ENCODE measurements around the gene RND2.

RND2 gene

DNA sequence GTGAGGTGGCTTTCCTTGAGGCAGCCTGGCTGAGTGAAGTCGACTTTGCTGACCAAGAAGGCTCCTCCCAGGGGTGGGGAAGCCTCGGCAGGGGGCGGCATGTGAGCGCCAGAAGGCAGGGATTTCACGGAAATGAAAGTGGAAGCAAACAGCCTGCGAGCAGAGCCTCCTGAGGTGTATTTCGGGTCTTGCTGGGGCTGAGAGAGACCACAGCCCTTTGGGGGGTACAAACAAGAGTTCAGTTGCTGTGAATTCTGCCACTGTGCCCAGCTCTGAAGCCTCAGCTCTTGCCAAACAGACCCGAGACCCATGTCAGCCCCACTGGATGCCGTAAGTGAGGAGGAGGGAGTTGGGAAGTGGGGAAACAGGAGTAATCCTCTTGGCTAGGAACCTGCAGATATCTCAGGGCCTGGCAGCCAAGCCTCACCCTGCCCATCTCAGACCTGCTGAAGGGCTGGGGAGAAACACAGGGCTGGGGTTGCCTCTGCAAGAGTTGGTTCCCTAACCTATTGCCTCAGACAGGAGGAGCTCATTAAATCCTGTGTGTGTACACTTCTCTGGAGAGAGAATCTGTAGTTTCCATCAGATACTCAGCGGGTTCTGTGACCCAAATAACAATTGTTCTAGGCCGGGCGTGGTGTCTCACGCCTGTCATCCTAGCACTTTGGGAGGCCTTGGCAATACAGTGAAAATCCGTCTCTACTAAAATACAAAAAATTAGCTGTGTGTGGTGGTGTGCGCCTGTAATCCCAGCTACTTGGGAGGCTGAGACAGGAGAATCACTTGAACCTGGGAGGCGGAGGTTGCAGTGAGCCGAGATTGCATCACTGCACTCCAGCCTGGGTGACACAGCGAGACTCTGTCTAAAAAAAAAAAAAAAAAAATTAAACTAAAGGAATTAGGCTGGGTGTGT, 18.1 kb upstream of the RND2 start, which contains the start of gene IFI35:
TSS of gene IFI35 (plus strand) at position 146 of the 913 bp plus-strand sequence. CDS start at position 310, 164 bp downstream.
- peak; percentile 83 for DNase-seq

DNA sequence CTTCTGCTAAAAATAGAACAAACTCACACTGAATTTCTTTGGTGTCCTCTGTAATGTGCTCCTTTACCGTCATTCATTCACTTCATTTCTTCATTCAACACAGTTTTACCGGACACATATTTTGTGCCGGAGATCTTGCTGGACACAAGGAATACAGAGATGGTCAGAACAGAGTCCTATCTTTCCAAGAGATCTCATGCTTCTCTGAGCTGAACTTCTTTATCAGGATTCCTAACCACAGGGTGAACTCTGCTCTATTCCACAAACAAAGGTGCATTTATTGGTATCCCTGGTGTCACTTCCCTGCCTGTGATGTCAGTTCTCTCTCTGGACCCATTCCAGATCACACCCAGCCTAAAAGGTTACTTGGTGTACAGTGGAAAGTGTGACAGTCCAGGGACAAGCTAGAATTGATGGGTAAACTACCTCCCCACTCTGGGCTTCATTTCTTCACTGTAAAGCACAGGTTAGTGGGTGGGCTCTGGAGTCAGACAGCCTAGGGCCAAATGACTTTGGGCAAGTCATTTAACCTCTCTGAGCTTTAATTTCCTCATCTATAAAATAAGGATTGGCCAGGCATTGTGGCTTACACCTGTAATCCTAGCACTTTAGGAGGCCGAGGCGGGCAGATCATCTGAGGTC, 14.2 kb upstream of the RND2 start:
- DNase-seq = no peak

- DNase-seq = no peak
Observed at GRCh38 chr17:43011728-43012472, 13.1 kb upstream of the RND2 start.

DNA sequence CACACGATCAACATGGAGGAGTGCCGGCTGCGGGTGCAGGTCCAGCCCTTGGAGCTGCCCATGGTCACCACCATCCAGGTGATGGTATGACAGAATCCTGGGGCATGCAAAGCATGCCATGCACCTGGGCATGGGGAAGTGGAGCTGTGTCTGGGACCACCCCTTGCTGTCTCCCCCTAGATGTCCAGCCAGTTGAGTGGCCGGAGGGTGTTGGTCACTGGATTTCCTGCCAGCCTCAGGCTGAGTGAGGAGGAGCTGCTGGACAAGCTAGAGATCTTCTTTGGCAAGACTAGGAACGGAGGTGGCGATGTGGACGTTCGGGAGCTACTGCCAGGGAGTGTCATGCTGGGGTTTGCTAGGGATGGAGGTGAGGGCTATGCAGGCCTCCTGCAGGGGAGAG, 11.7 kb upstream of the RND2 start:
- no peak for DNase-seq

DNA sequence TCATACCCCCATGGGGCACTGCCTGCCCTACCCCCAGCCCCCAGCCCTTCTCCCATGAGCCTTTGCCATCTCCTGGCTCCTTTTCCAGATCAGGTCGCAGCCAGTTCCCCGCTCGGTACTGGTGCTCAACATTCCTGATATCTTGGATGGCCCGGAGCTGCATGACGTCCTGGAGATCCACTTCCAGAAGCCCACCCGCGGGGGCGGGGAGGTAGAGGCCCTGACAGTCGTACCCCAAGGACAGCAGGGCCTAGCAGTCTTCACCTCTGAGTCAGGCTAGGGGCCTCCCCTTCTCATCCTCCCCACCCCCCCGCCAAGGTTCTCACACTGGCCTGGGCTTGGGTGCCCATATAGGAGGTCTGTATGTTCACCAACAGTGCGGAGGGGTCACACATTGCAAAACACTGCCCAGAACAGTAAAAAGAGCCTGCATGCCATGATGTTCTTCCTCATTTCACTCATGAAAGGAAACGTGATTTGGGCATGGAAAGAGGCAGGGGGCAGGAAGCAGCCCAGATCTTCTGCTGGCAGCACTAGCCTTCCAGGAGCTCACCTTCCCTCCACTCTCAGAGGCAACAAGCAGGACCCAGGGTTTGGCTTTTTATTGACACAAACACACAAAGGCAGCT, 10.9 kb upstream of the RND2 start:
- DNase-seq = no peak

DNA sequence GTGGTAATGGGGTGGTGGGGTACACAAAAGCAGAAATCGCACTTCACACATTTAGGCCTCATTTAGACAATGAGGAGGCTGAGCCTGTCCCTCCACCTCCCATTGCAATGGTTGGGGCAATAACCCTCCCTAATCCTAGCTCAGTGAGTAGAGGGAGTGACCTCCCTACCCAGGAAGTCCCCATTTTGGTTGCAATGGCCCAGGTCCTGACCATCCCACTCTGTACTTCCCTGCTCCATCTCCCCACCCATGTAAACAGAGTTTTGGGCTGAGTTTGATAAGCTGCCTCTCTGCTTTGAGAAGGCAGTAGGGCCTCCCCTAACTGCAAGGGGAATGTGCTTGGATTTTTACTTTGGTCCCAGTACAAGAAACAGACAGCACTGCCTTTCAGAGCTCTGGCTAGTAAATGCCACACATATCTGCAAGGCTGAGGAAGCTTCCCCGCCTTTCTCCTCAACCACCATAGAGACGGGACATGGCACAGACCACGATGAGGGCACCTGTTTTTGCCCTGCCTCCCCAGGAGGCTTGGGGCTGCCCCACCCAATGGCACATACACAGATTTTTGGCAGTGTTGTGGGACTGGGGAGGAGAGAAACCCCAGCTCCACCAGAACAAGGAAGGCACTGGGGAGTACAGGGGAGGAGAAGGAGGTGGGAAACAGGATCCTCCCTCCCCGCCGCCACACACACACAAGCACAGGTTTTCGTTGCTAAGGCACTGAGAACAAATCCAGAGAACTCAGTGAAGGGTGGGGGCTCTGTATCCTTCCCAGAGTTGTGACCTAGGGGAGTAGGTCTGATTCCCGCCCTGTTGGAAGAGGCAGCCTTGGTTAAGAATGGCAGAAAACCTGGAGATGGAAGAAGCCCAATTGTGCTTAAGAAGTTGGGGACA, 10.1 kb upstream of the RND2 start:
- no peak for DNase-seq

- DNase-seq = no peak
Observed at GRCh38 chr17:43015579-43015978, 9.5 kb upstream of the RND2 start.

DNA sequence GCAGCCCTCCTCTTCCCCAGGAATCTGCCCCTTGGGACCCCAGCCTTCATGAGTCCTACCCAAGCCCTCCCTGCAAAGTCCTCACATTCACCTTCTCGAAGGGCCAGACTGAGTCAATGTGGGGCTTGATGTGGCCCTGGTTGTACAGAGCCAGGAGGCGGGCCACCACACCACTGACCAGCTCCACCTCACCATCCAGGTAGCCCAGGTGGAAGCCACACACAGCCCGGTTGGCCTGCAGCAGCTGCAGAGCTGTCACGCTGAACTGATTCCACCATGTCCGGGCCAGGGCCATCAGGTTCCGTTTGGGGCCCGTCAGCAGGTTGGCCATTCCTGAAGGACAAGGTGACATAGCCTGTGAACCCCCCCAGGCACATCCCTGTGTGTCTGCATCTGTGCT, 8.8 kb upstream of the RND2 start:
- no peak for DNase-seq

- peak; percentile 10 for DNase-seq
Observed at GRCh38 chr17:43018008-43018853, 6.8 kb upstream of the RND2 start.

- no peak for DNase-seq
Observed at GRCh38 chr17:43018932-43019331, 6.1 kb upstream of the RND2 start.

DNA sequence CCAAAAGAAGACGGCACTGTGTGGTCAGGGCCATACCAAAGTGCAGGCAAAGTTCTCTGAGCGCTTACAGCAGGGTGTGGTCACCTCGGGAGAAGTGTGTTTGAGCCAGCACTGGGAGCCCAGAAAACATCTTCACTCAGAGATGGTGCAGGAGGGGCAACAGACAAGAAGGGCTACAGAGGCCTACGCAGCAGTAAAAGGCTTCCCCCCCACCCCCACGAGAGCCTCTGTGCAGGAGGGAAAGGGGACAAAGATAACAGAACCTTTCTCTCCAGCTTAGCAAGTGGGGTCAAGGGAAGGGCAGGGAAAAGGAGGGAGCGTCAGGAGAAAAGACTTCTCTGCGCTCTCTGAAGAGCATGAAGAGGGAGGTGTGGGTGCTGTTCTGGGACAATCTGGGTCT, 5.6 kb upstream of the RND2 start:
- no peak for DNase-seq

DNA sequence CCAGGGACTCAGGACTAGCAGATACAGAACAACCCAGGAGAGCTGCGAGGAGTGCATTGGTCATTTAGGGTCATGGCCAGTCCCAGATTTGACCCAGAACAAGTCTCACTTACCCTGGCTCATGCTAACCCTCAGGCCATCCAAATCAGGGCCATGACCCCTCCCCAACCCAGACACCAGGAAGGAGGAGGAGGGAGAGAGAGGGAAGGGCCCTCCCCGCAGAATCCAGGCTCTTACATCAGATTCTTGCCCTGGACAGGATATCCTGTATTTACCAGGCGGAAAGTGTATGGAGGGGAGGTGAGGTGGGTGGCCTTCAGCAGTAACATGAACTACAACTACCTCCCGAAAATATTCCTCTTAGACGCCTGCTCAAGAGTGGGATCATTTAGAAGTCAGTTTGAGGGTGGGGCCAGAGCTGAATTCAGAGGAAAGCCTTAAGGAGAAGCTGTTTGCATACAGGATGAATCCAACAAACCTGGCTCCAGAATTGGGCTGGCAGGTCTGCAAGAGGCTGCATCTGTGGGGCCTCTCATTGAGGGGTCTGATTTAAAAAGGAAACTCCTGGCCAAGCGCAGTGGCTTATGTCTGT, 4.9 kb upstream of the RND2 start:
- DNase-seq = no peak

- peak; percentile 48 for DNase-seq
Observed at GRCh38 chr17:43020789-43021740, 4.0 kb upstream of the RND2 start.

DNA sequence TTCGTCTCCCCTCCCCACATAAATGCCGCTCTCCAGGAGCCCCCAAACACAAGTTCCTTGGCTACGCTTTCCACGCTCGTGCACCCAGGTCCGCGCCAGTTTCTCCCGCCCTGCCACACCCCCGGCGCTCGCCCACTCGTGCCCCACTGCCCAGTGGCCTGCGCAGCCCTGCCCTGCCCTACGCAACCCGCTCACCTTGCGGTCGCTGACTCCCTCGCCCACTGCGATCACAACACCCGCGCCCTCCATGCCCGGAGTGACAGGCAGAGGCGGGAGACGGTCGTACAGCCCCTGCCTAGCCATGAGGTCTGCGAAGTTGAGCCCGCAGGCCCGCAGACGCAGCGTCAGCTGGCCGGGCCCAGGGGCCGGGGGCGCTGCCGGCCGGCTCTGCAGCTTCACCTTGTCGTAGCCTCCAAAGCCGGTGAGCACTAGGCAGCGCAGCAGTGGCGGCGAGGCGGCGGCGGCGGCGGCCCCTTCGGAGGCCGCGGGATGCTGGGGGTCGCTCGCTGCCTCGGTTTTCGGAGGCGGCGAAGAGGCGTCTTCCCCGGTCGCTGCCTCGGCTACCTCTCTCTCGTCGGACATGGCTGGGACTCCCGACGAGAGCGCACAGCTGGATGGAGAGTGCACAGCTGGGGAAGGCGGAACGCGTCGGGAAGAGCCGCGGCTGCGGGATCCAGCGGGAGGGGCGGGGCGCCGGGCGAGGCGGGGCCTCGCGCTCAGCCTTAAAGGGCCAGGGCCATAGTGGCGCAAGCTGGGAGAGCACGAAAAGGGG, 3.1 kb upstream of the RND2 start, which contains the start of gene VAT1:
TSS of gene VAT1 (minus strand) at position 645 of the 772 bp plus-strand sequence. CDS start at position 582, 63 bp downstream.
- peak; percentile 61 for DNase-seq

GRCh38 chr17:43025290-43025657, 243 bp downstream of the RND2 start:
- no peak for DNase-seq

DNA sequence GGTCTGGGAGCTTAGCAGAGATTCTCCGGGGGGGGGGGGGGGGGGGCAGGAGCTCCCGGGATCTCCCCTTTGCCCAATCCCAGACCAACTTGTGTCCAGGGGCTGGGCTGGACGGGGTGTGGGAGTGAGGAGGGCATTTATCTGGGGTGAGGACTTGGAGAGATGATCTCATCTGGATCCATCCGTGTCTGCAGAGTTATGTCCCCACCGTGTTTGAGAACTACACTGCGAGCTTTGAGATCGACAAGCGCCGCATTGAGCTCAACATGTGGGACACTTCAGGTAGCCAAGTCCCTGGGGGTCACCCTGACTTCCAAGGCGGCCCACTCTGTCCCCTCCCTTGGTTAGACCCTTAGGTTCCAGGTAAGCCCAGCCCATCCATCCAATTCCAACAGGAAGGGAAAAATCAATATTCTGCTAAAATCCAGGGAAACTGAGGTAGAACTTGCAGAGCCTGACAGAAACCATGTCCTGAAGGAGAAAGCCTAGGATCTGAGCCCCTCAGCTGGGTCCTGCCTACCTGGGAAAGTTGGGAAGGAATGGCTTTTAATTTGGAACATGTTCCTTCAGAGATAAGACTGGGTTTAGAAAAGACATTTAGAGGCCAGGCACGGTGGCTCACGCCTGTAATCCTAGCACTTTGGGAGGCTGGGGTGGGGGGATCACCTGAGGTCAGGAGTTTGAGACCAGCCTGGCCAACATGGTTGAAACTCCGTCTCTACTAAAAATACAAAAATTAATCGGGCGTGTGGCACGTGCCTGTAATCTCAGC, 921 bp downstream of the RND2 start:
- no peak for DNase-seq

GRCh38 chr17:43026595-43026994, 1.6 kb downstream of the RND2 start:
- DNase-seq = no peak
